GDM1 (cell line): ENCODE results near the gene PEX26.
"Not testable (repeated sequence)": the region's sequence is repeated elsewhere in the genome, so short reads cannot be mapped to it uniquely, and the experiment has no call there.

Experiments used
- DNase-seq: peaks from one replicate; lab custom pipeline; 2025; lab: John Stamatoyannopoulos, UW

Gene PEX26

GRCh38 chr22:18119409-18120110 lies 41.8 kb downstream of the PEX26 start:
- DNase-seq, result peak; percentile 30

GRCh38 chr22:18120857-18121256 lies 43.1 kb downstream of the PEX26 start:
- no peak for DNase-seq

GRCh38 chr22:18121506-18121905 lies 43.7 kb downstream of the PEX26 start:
- DNase-seq, result no peak

DNA sequence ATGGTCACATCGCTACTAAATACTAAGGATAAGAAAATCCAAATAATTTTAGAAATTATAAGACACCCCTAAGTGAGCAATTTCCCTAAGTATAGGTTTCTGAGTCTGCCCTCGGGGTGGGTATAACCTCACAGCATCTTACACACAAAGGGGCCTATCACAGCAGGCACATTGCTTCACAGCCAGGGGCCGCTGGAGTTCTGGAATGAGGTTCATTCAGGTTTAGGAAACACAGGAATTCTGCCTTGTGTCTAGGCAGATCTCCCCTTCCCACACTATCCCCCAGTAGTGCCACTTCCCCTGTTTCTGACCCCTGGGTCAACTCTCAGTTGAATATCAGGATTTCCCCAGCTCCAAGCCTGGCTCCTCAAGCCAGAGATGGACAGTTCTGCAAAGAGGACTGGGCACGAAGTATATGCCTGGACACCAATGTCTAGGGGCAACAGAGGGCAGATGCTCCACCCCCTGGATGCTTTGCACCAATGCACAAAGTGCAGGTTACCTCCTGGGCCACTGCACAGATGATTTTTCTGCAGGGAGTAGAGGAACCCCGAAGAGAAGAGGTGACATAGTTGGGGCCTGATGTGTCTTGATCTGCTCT lies 44.3 kb downstream of the PEX26 start:
- no peak for DNase-seq

DNA sequence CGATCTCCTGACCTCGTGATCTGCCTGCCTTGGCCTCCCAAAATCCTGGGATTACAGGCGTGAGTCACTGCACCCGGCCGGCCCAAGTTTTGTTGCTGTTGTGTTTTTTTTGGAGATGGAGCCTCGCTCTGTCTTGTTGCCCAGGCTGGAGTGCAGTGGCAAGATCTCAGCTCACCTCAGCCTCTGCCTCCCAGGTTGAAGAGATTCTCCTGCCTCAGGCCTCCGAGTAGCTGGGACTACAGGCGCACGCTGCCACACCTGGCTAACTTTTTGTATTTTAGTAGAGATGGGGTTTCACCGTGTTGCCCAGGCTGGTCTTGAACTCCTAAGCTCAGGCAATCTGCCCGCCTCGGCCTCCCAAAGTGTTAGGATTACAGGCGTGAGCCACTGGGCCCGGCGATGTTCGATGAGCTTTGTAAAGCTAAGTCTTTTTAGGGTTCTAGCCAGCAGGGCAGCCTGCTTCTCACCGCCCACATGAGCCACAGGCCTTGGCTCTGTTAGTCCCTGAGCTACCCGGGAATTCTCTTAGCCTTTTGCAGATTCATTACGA lies 45.8 kb downstream of the PEX26 start:
- not testable (repeated sequence) for DNase-seq

DNA sequence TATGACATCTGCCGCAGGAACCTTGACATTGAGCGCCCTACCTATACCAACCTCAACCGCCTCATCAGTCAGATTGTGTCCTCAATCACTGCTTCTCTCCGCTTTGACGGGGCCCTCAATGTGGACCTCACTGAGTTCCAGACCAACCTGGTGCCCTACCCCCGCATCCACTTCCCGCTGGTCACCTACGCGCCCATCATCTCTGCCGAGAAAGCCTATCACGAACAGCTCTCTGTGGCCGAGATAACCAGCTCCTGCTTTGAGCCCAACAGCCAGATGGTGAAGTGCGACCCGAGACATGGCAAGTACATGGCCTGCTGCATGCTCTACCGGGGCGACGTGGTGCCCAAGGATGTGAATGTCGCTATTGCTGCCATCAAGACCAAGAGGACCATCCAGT lies 48.8 kb downstream of the PEX26 start:
- no peak for DNase-seq

DNA sequence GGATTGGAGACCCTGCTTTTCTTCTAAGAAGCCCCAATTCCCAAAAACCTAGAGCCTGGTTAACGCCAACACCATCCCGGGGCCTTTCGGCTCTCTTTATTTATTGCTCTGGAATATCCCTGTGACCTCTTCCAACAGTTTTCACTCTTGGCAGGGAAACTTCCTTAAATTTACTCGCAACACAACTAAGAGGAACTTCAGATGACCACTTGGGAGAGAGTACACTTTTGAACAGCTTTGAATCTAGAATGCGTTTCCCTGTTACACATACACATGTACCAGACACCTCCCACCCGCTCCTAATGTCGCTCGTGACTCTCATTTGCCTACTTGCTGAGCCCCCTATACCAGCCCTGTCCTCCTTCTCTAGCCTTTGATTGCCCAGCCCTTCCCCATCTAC lies 52.2 kb downstream of the PEX26 start:
- no peak for DNase-seq

GRCh38 chr22:18130699-18131429 lies 53.1 kb downstream of the PEX26 start:
- DNase-seq, result no peak

DNA sequence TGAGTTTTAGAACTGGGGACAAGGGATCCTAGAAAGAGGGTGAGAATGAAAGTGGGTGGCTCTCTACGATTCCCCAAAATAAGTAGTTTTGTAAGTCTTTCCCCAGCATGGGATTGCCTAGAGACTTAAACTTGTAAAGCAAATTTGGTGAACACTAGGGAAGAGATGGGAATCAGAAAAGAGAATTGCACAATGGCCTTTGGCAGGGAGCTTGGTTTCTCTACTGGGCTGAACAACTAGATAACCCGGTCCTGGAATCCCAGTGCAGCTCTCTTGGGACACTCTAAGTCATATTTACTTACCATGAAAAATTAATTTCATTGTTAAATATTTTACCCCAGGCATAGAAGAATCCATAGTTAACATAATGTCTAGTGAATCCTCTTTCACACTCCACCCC lies 55.7 kb downstream of the PEX26 start:
- no peak for DNase-seq

GRCh38 chr22:18136563-18137320 lies 59.0 kb downstream of the PEX26 start:
- no peak for DNase-seq

DNA sequence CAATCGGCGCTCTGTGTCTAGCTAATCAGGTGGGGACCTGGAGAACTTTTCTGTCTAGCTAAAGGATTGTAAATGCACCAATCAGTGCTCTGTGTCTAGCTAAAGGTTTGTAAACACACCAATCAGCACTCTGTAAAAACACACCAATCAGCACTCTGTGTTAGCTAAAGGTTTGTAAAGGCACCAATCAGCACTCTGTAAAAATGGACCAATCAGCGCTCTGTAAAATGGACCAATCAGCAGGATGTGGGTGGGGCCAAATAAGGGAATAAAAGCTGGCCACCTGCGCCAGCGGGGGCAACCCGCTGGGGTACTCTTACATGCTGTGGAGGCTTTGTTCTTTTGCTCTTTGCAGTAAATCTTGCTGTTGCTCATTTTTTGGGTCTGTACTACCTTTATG lies 63.2 kb downstream of the PEX26 start:
- DNase-seq, result not testable (repeated sequence)

- DNase-seq, result no peak
These were observed 66.3 kb downstream of the PEX26 start for GRCh38 chr22:18144105-18144504.

DNA sequence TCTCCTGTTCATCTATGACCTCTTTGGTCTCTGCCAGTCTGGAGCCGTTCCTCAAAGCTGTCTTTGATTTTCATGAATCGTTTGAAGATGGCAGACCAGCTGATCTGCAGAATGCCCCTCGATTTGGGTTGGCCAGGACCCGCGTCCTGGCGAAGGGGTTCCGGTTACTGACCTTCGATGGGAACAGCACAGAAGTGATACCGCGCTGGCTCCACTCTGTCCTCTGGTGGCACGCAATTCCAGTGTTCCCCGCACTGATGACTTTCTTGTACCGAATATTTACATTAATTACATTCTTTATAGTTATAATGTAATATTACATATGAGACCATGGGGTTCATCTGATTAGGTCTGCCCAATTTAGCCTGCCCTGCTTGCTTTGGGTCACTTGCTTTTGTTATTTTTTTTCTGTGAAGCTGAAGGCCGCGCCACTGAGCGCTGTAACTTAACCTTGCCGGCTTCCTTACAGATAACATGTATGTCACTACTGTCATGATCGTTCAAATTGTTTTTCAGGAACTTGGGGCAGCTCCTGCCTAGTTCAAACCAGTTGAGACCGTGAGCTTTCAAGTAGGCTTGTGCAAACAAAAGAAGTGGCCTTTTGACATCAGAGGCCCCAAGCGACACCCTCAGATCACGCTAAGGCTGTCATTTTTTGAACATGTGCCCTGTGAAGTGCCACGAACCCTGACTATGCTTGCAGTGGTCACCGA lies 68.0 kb downstream of the PEX26 start:
- no peak for DNase-seq

- DNase-seq, result no peak
These were observed 68.6 kb downstream of the PEX26 start for GRCh38 chr22:18146389-18146753.

DNA sequence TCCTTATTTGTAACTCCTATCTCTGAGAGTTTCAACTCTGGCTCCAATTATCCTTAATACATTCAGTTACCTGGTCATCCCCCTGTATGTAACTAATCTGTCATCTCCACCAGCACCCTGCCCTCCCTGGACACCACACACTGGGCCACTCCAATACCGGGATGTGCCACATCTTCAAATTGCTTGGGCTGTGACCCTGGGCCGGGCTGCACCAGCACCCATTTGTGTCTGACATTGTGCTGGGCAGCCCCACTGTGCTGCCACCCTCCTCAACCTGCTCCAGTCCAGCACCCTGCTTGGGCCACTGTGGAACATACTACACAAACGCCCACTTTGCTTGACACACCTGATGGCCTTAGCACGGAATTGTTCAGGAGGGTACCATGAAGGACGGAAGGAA lies 70.0 kb downstream of the PEX26 start:
- DNase-seq, result no peak

DNA sequence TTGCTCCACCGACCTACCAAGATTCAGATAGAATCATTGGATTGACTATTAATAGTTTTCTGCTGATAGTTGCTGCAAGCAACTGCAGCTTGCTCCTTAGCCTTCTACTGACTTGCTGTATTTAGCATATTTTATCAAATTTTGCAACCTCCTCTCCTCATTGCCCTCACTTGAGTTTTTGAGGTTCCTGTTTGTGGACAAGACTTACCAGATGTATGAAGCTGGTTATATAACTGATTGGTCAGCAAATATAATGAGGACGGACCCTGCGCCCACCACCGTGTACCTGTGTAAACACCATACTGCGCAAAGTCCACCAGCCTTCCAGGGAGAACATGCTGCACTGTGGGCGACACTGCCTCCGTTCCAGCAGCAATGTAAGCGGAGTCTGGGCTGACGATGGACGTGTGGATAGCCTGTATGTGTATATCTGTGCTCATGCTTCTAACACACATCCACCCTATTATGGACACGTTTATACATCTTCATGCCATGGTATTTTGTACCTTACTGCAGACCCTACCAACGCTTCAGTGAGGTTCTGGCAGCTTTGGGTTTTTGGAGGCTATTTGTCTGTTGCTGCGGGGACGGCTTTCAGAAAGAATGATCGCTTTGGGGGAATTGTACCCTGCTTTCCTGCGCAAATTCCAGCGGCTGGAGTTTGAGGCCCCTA lies 70.6 kb downstream of the PEX26 start:
- DNase-seq, result no peak

DNA sequence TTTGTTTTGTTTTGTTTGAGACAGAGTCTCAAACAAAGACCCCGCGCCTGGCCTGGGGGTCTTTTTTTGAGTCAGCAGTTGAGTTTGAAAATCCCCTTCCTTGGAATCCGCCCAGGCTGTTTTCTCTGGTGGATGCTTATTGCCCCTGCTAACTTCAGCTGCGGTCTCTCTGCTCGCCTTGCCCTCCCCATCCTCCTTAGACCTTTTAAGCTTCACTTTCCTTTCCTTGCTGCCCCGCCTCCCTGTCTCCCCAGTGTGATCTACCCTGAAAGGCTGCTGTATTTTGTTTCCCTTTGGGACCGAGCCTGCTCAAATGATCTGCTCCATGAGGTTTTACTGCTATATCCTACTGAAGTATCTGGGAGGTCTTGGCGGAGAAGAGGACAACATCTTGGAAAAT lies 74.7 kb downstream of the PEX26 start:
- DNase-seq, result no peak

DNA sequence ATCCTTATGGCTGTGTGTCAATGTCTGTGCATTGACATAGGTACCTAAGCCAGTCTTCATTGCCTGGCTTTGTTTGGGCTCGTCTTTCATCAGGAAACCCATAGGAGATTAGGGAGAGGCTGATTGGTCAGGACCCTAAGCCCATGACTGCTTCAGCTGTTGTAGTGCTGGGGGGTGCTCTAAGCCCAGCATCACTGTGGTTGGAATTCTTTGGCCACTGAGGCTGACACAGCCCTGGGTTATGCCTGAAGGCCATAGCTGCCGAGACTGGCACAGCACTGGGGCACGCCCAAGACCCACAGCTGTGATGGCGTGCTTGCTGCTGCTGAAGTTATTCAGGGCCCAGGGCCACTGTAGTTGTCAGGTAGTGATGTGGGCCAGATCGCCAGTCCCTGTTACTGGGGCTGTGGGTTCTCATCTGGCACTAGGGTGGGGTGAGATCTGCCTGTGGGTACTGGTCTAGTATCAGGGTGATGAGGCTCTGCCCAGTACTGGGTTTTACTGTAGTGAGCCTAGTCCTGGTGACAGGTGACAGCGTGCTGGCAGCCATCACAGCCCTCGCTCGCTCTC lies 77.1 kb downstream of the PEX26 start:
- DNase-seq, result no peak
